GM23248 (cell line): ENCODE results near the gene PDE2A.

ENCODE experiments used
- EZH2 ChIP-seq: fragments of 200-600 bp; sonication (generic); IDR thresholded peaks from 2 replicates; pipeline ENCODE4 v1.6.1; 2018; ENCODE audit warnings: antibody characterized with exemption, mild to moderate bottlenecking; ENCODE audit not compliant: insufficient read depth, poor library complexity, severe bottlenecking
- EZH2phosphoT487 ChIP-seq: fragments of 200-600 bp; sonication (generic); IDR thresholded peaks from 2 replicates; pipeline ENCODE4 v1.6.1; 2018; ENCODE audit warnings: antibody characterized with exemption, moderate library complexity, mild to moderate bottlenecking, low read depth; ENCODE audit not compliant: insufficient read depth

GRCh38 chr11:72648384-72649136 lies 25.7 kb downstream of the PDE2A start:
- TF ChIP-seq EZH2 (no peak), EZH2phosphoT487 (no peak)
